Trophoblast cell (in vitro differentiated cells and primary cell): ENCODE results near the gene KCTD7.

Experiments used
- DNase-seq, 2 donors: peaks; one replicate each; pipeline ENCODE4 v3.0.0-alpha.2; 2016
- H2AFZ ChIP-seq: 2 replicates; pipeline ENCODE4 v1.6.1; 2013; ENCODE audit warnings: low read length, moderate library complexity, mild to moderate bottlenecking; ENCODE audit not compliant: insufficient read depth, poor library complexity
- H2AK5ac ChIP-seq: 2 replicates; pipeline ENCODE4 v1.6.1; 2013; ENCODE audit warnings: mild to moderate bottlenecking, low read length
- H2BK120ac ChIP-seq: 2 replicates; pipeline ENCODE4 v1.6.1; 2013; ENCODE audit warnings: low read length, mild to moderate bottlenecking, moderate library complexity; ENCODE audit not compliant: insufficient read depth, poor library complexity
- H2BK12ac ChIP-seq: 2 replicates; pipeline ENCODE4 v1.6.1; 2013; ENCODE audit warnings: mild to moderate bottlenecking, low read length, moderate library complexity
- H2BK5ac ChIP-seq: 2 replicates; pipeline ENCODE4 v1.6.1; 2013; ENCODE audit warnings: low read length, low read depth, moderate library complexity, mild to moderate bottlenecking; ENCODE audit not compliant: poor library complexity
- H3K14ac ChIP-seq: 2 replicates; pipeline ENCODE4 v1.6.1; 2013; ENCODE audit warnings: mild to moderate bottlenecking, low read length
- H3K18ac ChIP-seq: 2 replicates; pipeline ENCODE4 v1.6.1; 2013; ENCODE audit warnings: mild to moderate bottlenecking, low read length
- H3K23ac ChIP-seq: 2 replicates; pipeline ENCODE4 v1.6.1; 2013; ENCODE audit warnings: low read length
- H3K27ac ChIP-seq: 2 replicates; pipeline ENCODE4 v1.5.1; 2013; ENCODE audit warnings: low read depth, mild to moderate bottlenecking, inconsistent platforms, low read length, moderate library complexity
- H3K27me3 ChIP-seq: 2 replicates; pipeline ENCODE4 v1.6.1; 2013; ENCODE audit warnings: inconsistent platforms, mild to moderate bottlenecking, low read length, moderate library complexity; ENCODE audit not compliant: insufficient read depth
- H3K36me3 ChIP-seq, 2 experiments: 1 replicate in 1 of 2; 2 replicates in 1 of 2; pipeline ENCODE4 v1.6.1; 2013; ENCODE audit warnings: low read length in 2 of 2, mild to moderate bottlenecking in 2 of 2, moderate library complexity in 1 of 2; ENCODE audit not compliant: insufficient read depth in 2 of 2, control insufficient read depth in 1 of 2
- H3K4ac ChIP-seq: 2 replicates; pipeline ENCODE4 v1.6.1; 2013; ENCODE audit warnings: low read depth, mild to moderate bottlenecking, low read length, moderate library complexity
- H3K4me1 ChIP-seq, 2 experiments: 1 replicate in 1 of 2; 2 replicates in 1 of 2; pipeline ENCODE4 v1.6.1; 2013; ENCODE audit warnings: low read length in 2 of 2, mild to moderate bottlenecking in 2 of 2, moderate library complexity in 1 of 2; ENCODE audit not compliant: insufficient read depth in 2 of 2, control insufficient read depth in 1 of 2
- H3K4me2 ChIP-seq: 2 replicates; pipeline ENCODE4 v1.6.1; 2013; ENCODE audit warnings: inconsistent platforms, mild to moderate bottlenecking, low read length, moderate library complexity
- H3K4me3 ChIP-seq: 2 replicates; pipeline ENCODE4 v1.5.1; 2013; ENCODE audit warnings: mild to moderate bottlenecking, low read depth, low read length, inconsistent platforms
- H3K79me1 ChIP-seq: one replicate; pipeline ENCODE4 v1.6.1; 2013; ENCODE audit warnings: low read length
- H3K79me2 ChIP-seq: 2 replicates; pipeline ENCODE4 v1.6.1; 2013; ENCODE audit warnings: low read length, mild to moderate bottlenecking; ENCODE audit not compliant: control insufficient read depth, insufficient read depth, poor library complexity
- H3K9ac ChIP-seq: 2 replicates; pipeline ENCODE4 v1.6.1; 2013; ENCODE audit warnings: mild to moderate bottlenecking, low read length
- H3K9me3 ChIP-seq: 2 replicates; pipeline ENCODE4 v1.6.1; 2013; ENCODE audit warnings: low read depth, mild to moderate bottlenecking, control low read depth, inconsistent platforms, low read length; ENCODE audit not compliant: insufficient read depth
- H4K12ac ChIP-seq: 2 replicates; pipeline ENCODE4 v1.6.1; 2013; ENCODE audit warnings: low read depth, mild to moderate bottlenecking, low read length, moderate library complexity
- H4K8ac ChIP-seq: 2 replicates; pipeline ENCODE4 v1.6.1; 2013; ENCODE audit warnings: low read depth, mild to moderate bottlenecking, low read length, moderate library complexity
- H4K91ac ChIP-seq: one replicate; pipeline ENCODE4 v1.6.1; 2013; ENCODE audit warnings: low read depth, mild to moderate bottlenecking, low read length, moderate library complexity
- WGBS: extraction: QIAGEN DNeasy Blood & Tissue Kit; methylation state at CpG from one replicate; pipeline ENCODE4 v1.1.7; 2013; ENCODE audit warnings: missing lambda C conversion rate; ENCODE audit not compliant: insufficient read length, insufficient coverage; ENCODE audit errors: extremely low coverage; 5-methylcytosine and 5-hydroxymethylcytosine counted together

KCTD7 gene

DNA sequence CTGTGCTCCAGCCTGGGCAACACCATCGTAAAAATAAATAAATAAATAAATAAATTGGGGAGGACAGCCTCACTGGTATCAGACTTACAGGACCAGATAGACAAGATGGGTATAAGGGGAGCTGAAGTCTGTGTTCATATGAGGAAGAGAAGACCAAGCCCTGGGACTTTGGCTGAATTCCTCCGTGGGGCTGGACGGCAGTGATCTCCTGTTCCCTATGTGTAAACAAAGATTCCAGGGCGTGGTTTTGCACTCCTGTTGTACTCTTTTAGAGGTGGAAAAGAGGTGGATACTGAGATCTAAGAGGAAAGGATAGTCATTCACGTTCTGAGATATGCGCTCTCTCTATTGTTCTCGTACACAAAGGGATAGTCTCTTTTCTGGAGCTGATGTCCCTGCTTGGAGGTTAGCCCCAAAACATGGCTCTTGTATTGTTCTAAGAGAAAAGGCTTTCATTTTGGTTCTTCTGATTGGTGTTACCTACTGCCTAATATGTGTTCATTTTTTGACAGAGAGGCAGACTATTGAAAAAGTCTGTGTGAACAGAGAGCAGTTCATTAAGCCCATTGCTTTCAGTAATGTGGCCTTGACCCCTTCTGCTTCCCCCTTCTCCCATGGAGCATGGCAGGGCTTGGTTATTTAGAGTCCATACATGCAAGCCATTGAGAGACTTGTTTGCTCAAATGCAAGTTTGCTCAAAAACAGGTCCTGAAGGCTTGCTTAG lies 12.3 kb downstream of the KCTD7 start:
- Histone ChIP-seq H3K9me3 (no peaks in the 10 kb centered on the region), H3K4me2 (no peak overlapping the region), H3K27ac (no peak overlapping the region), H3K23ac (no peak overlapping the region), H3K14ac (no peak overlapping the region), H3K36me3 (peaks cover 18 to 31% of the 10 kb centered on the region in 2 experiments), H3K27me3 (no peaks in the 10 kb centered on the region), H2AFZ (no peak overlapping the region), H3K18ac (no peak overlapping the region), H3K9ac (no peak overlapping the region), H3K4me1 (no peaks in the 10 kb centered on the region), H3K4me3 (no peak overlapping the region), H2AK5ac (no peak overlapping the region), H4K91ac (no peak overlapping the region), H2BK5ac (no peak overlapping the region), H4K12ac (no peak overlapping the region), H3K79me1 (no peaks in the 10 kb centered on the region), H2BK120ac (no peak overlapping the region), H4K8ac (no peak overlapping the region), H3K79me2 (no peaks in the 10 kb centered on the region), H3K4ac (no peak overlapping the region), H2BK12ac (no peak overlapping the region)
- no CpG with 5 or more reads among the region's 7 CpGs for WGBS
- no peak for DNase-seq

DNA sequence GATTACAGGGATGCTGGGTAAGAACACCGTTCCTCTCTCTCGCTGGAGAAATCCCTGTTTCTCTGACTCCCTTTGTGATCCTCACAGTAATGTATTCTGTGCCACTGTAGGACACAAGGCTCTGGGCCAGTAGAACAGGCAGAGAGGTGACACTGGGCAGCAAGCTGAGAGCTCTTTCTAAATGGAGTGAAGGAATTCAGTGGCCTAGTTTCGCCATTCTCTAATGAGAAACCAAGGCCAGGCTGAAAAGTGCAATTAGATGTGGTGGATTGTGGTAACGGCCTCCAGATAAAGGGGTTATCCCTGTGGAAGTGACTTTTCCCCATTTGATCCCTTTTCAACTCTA lies 12.8 kb downstream of the KCTD7 start:
- Histone ChIP-seq H2BK12ac (no peak overlapping the region), H3K27me3 (no peaks in the 10 kb centered on the region), H3K18ac (no peak overlapping the region), H4K8ac (no peak overlapping the region), H3K27ac (no peak overlapping the region), H3K4me3 (no peak overlapping the region), H2AFZ (no peak overlapping the region), H4K12ac (no peak overlapping the region), H2BK120ac (no peak overlapping the region), H3K4me2 (no peak overlapping the region), H3K9ac (no peak overlapping the region), H2BK5ac (no peak overlapping the region), H3K79me2 (no peaks in the 10 kb centered on the region), H3K9me3 (no peaks in the 10 kb centered on the region), H4K91ac (no peak overlapping the region), H3K23ac (no peak overlapping the region), H3K36me3 (peaks cover 18 to 29% of the 10 kb centered on the region in 2 experiments), H3K14ac (no peak overlapping the region), H3K79me1 (no peaks in the 10 kb centered on the region), H3K4ac (no peak overlapping the region), H2AK5ac (no peak overlapping the region), H3K4me1 (no peaks in the 10 kb centered on the region)
- WGBS, result no CpG with 5 or more reads among the region's 4 CpGs
- no peak for DNase-seq

DNA sequence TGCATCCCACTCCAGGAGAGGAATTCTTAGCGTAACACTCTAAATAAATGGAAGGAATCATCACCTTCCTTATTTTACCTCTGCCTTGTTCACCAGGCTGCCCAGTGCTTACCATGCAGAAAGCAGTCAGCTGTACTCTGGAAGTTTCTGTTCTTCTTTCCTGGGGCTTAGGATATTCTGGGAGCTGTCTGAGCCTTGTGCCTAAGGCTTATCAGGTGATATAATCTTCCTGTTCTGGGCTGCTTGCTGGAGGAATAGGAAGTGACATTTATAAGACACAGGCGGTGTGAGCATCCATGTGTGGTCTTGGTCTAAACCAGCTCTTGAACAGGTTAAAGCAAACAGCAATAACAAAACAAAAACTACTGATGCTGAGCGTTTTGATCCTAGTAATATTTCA lies 13.5 kb downstream of the KCTD7 start:
- no peak overlapping the region for H4K12ac ChIP-seq
- H2BK120ac ChIP-seq, result no peak overlapping the region
- peaks cover 19 to 30% of the 10 kb centered on the region in 2 experiments for H3K36me3 ChIP-seq
- no peak overlapping the region for H3K4ac ChIP-seq
- no peaks in the 10 kb centered on the region for H3K9me3 ChIP-seq
- H3K14ac ChIP-seq, result no peak overlapping the region
- H3K23ac ChIP-seq, result no peak overlapping the region
- H3K79me1 ChIP-seq, result no peaks in the 10 kb centered on the region
- H3K27ac ChIP-seq, result no peak overlapping the region
- no peak overlapping the region for H2BK5ac ChIP-seq
- H4K8ac ChIP-seq, result no peak overlapping the region
- WGBS, result no CpG with 5 or more reads among the region's 3 CpGs
- no peaks in the 10 kb centered on the region for H3K4me1 ChIP-seq
- H4K91ac ChIP-seq, result no peak overlapping the region
- H2AK5ac ChIP-seq, result no peak overlapping the region
- no peak overlapping the region for H3K18ac ChIP-seq
- no peak overlapping the region for H3K4me3 ChIP-seq
- H3K79me2 ChIP-seq, result no peaks in the 10 kb centered on the region
- H3K4me2 ChIP-seq, result no peak overlapping the region
- H3K9ac ChIP-seq, result no peak overlapping the region
- H2AFZ ChIP-seq, result no peak overlapping the region
- no peaks in the 10 kb centered on the region for H3K27me3 ChIP-seq
- DNase-seq, result peak in 1 of 2 donors; percentile 2
- no peak overlapping the region for H2BK12ac ChIP-seq

DNA sequence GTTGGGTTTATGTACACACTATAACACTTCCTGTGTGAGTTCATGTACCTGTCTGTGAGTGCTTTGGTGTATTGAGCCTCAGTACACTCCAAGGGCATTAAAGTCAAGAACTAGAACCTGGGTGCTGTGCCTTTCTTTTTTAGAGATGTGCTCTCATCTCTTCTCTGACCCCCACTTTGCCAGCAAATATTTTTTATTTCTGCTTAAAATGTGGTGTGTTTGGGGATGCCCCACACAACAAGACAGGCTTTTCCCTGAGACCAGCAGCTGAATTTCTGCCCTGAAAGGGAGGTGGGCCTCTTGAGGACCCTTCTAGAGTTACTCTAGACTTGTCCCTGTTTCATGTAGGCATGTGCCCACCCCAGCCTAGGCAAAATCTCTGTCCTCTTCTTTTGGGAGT lies 14.3 kb downstream of the KCTD7 start:
- H2AK5ac ChIP-seq, result no peak overlapping the region
- H4K8ac ChIP-seq, result no peak overlapping the region
- H3K4ac ChIP-seq, result no peak overlapping the region
- H3K9me3 ChIP-seq, result no peaks in the 10 kb centered on the region
- H2AFZ ChIP-seq, result no peak overlapping the region
- H2BK5ac ChIP-seq, result no peak overlapping the region
- H2BK12ac ChIP-seq, result no peak overlapping the region
- H3K4me2 ChIP-seq, result no peak overlapping the region
- H3K14ac ChIP-seq, result no peak overlapping the region
- H3K9ac ChIP-seq, result no peak overlapping the region
- no peak overlapping the region for H3K18ac ChIP-seq
- no peak overlapping the region for H3K4me3 ChIP-seq
- no peaks in the 10 kb centered on the region for H3K79me1 ChIP-seq
- H3K4me1 ChIP-seq, result no peaks in the 10 kb centered on the region
- H4K91ac ChIP-seq, result no peak overlapping the region
- peaks cover 21 to 31% of the 10 kb centered on the region in 2 experiments for H3K36me3 ChIP-seq
- no peaks in the 10 kb centered on the region for H3K79me2 ChIP-seq
- H4K12ac ChIP-seq, result no peak overlapping the region
- H2BK120ac ChIP-seq, result no peak overlapping the region
- no peak for DNase-seq
- H3K23ac ChIP-seq, result no peak overlapping the region
- H3K27me3 ChIP-seq, result no peaks in the 10 kb centered on the region
- H3K27ac ChIP-seq, result no peak overlapping the region
